Caco-2 (cell line): ENCODE data around the gene IQCK. TPM values are rescaled to one million over a fixed set of nuclear protein-coding genes. Genes with fewer than 3 reads are reported as not detected.
A peak's percentile ranks its signal among the peaks of the same experiment; 100 is the strongest.

ENCODE experiments used
- BruUV-seq: library from RNA; stranded (reverse); fragments of 400-500 nt; replicated peaks from 2 replicates; lab custom pipeline; 2021; lab: Mats Ljungman, UMichigan
- CTCF ChIA-PET: fragments of 300-600 bp; sonication (Branson Sonifier 250); formaldehyde crosslinking; loops from one replicate; lab custom pipeline; 2022; ENCODE audit warnings: antibody characterized with exemption; lab: Charles Lee
- POLR2A ChIA-PET: fragments of 300-600 bp; sonication (Branson Sonifier 250); formaldehyde crosslinking; loops from one replicate; lab custom pipeline; 2022; ENCODE audit warnings: antibody characterized with exemption; lab: Charles Lee
- DNase-seq, 2 experiments: peaks; one replicate each; pipeline versions ENCODE4 v3.0.0 to v3.0.0-alpha.2; 2020 to 2022
- H3K27me3 ChIP-seq: replicated peaks from 2 replicates; pipeline ENCODE4 v1.6.0; 2011; ENCODE audit warnings: low read length; ENCODE audit not compliant: control insufficient read depth, insufficient read depth
- H3K36me3 ChIP-seq: 2 replicates; pipeline ENCODE4 v1.5.1; 2011; ENCODE audit warnings: low read length; ENCODE audit not compliant: control insufficient read depth, insufficient read depth
- H3K4me1 ChIP-seq: fragments of 250-450 bp; sonication (Bioruptor Pico); 2 replicates; pipeline ENCODE4 v1.5.1; 2020; ENCODE audit warnings: mild to moderate bottlenecking
- H3K4me3 ChIP-seq: 2 replicates; pipeline ENCODE4 v1.5.1; 2011; ENCODE audit warnings: low read depth, mild to moderate bottlenecking, control low read depth, low read length
- H3K9me3 ChIP-seq: fragments of 250-450 bp; sonication (Bioruptor Pico); 2 replicates; pipeline ENCODE4 v1.5.1; 2020; ENCODE audit warnings: mild to moderate bottlenecking, moderate library complexity
- H3K27ac Mint-ChIP-seq: one replicate; pipeline ENCODE4 v1.8.0; 2022; ENCODE audit warnings: mixed read lengths; ENCODE audit not compliant: unreplicated experiment
- H3K27me3 Mint-ChIP-seq: one replicate; pipeline ENCODE4 v1.8.0; 2022; ENCODE audit warnings: mixed read lengths; ENCODE audit not compliant: insufficient read depth, unreplicated experiment
- H3K36me3 Mint-ChIP-seq: one replicate; pipeline ENCODE4 v1.8.0; 2022; ENCODE audit warnings: mild to moderate bottlenecking, mixed read lengths; ENCODE audit not compliant: insufficient read depth, unreplicated experiment
- H3K4me1 Mint-ChIP-seq: one replicate; pipeline ENCODE4 v1.8.0; 2022; ENCODE audit warnings: low read depth, mixed read lengths; ENCODE audit not compliant: unreplicated experiment
- H3K4me3 Mint-ChIP-seq: one replicate; pipeline ENCODE4 v1.8.0; 2022; ENCODE audit warnings: mild to moderate bottlenecking, moderate library complexity, mixed read lengths; ENCODE audit not compliant: unreplicated experiment
- H3K9me3 Mint-ChIP-seq: one replicate; pipeline ENCODE4 v1.8.0; 2022; ENCODE audit warnings: mixed read lengths; ENCODE audit not compliant: unreplicated experiment
- CTCF ChIP-seq, 2 experiments: fragments of 200-600 bp in 1 of 2; IDR thresholded peaks; 1 replicate in 1 of 2; 2 replicates in 1 of 2; pipeline versions ENCODE4 v1.5.1 to v1.8.0; 2011 to 2022; ENCODE audit warnings: antibody characterized with exemption in 1 of 2, control low read depth in 1 of 2, inconsistent platforms in 1 of 2, low read depth in 1 of 2, low read length in 1 of 2, mild to moderate bottlenecking in 1 of 2, moderate library complexity in 1 of 2; ENCODE audit not compliant: insufficient read depth in 1 of 2, severe bottlenecking in 1 of 2, unreplicated experiment in 1 of 2
- intact Hi-C: fragments of 100-400 bp; cut with micrococcal nuclease; formaldehyde crosslinking; loops from one replicate; pipeline ENCODE4 v1.10.0; 2022; ENCODE audit not compliant: unreplicated experiment
- total RNA-seq: library from RNA; stranded (reverse); gene quantifications from 2 replicates; pipeline ENCODE4 v1.2.3, GENCODE V29; 2022

Gene IQCK
- total RNA-seq, 1 experiment from 2014 or later = 2.0 TPM

GRCh38 chr16:19697756-19698318 lies 20.2 kb upstream of the IQCK start:
- no peak for TF ChIP-seq CTCF (IDR thresholded peaks at IDR 0.05; ENCODE audit: insufficient read depth in 1 of 2, low read depth in 1 of 2, low read length in 1 of 2, severe bottlenecking in 1 of 2, unreplicated experiment in 1 of 2)
- intact Hi-C loops = no loop called here
- DNase-seq = peak in 1 of 2 experiments; percentile 6
- Histone ChIP-seq H3K9me3 (no peaks in the 10 kb centered on the region), H3K4me3 (no peak overlapping the region), H3K27me3 (no peaks in the 10 kb centered on the region), H3K4me1 (peaks cover 11% of the 10 kb centered on the region), H3K36me3 (no peaks in the 10 kb centered on the region)
- H3K4me1 Mint-ChIP-seq = peaks cover 15% of the 10 kb centered on the region
- H3K27ac Mint-ChIP-seq = no peak overlapping the region
- ChIA-PET POLR2A (no interaction called here), CTCF (no interaction called here)
- H3K27me3 Mint-ChIP-seq = no peaks in the 10 kb centered on the region
- H3K4me3 Mint-ChIP-seq = no peak overlapping the region
- peaks cover 10% of the 10 kb centered on the region for H3K36me3 Mint-ChIP-seq
- BruUV-seq = no TSS peak
- H3K9me3 Mint-ChIP-seq = no peaks in the 10 kb centered on the region

GRCh38 chr16:19698480-19699465 lies 19.3 kb upstream of the IQCK start:
- no peak for DNase-seq
- Mint-ChIP-seq H3K9me3 (no peaks in the 10 kb centered on the region), H3K4me3 (no peak overlapping the region), H3K27me3 (no peaks in the 10 kb centered on the region), H3K27ac (no peak overlapping the region), H3K4me1 (peaks cover 15% of the 10 kb centered on the region), H3K36me3 (peaks cover 20% of the 10 kb centered on the region)
- Histone ChIP-seq H3K4me1 (peaks cover 11% of the 10 kb centered on the region), H3K9me3 (no peaks in the 10 kb centered on the region), H3K4me3 (no peak overlapping the region), H3K27me3 (no peaks in the 10 kb centered on the region), H3K36me3 (no peaks in the 10 kb centered on the region; the same call in none of the 2 replicates)
- ChIA-PET CTCF (no interaction called here), POLR2A (interaction anchor here (1.0 kb wide), 1 partner anchor 19 kb away, joined by 3 read pairs; the partner anchor contains the start of genes IQCK and KNOP1)
- TF ChIP-seq CTCF (IDR thresholded peaks at IDR 0.05; ENCODE audit: insufficient read depth in 1 of 2, low read depth in 1 of 2, low read length in 1 of 2, severe bottlenecking in 1 of 2, unreplicated experiment in 1 of 2) = no peak
- no TSS peak for BruUV-seq
- intact Hi-C loops = no loop called here

GRCh38 chr16:19699472-19699871 lies 18.6 kb upstream of the IQCK start:
- ChIA-PET POLR2A (interaction anchor here (1.0 kb wide), 1 partner anchor 19 kb away, joined by 3 read pairs; the partner anchor contains the start of genes IQCK and KNOP1), CTCF (no interaction called here)
- no peaks in the 10 kb centered on the region for H3K9me3 ChIP-seq
- peaks cover 11% of the 10 kb centered on the region for H3K4me1 ChIP-seq
- Mint-ChIP-seq H3K9me3 (no peaks in the 10 kb centered on the region), H3K4me1 (peaks cover 15% of the 10 kb centered on the region), H3K27me3 (no peaks in the 10 kb centered on the region), H3K36me3 (peaks cover 27% of the 10 kb centered on the region), H3K27ac (no peak overlapping the region), H3K4me3 (no peak overlapping the region)
- H3K27me3 ChIP-seq = no peaks in the 10 kb centered on the region
- BruUV-seq = no TSS peak
- no peak for TF ChIP-seq CTCF (IDR thresholded peaks at IDR 0.05; ENCODE audit: insufficient read depth in 1 of 2, low read depth in 1 of 2, low read length in 1 of 2, severe bottlenecking in 1 of 2, unreplicated experiment in 1 of 2)
- H3K36me3 ChIP-seq = no peaks in the 10 kb centered on the region; the same call in none of the 2 replicates
- DNase-seq = no peak
- intact Hi-C loops = no loop called here
- no peak overlapping the region for H3K4me3 ChIP-seq
